MM.1S (cell line): ENCODE data around the gene EIF1AX.

Experiments
- CTCF ChIP-seq: fragments of 300-600 bp; sonication (generic); IDR thresholded peaks from 2 replicates; pipeline ENCODE4 v1.5.1; 2016; ENCODE audit warnings: antibody characterized with exemption, low read length, mixed read lengths
- EZH2 ChIP-seq: fragments of 300-600 bp; sonication (generic); optimal IDR thresholded peaks from 2 replicates; pipeline ENCODE3; 2017; ENCODE audit warnings: low read depth, mild to moderate bottlenecking, antibody characterized with exemption, low read length, mixed read lengths

GRCh38 chrX:20171887-20172286, 30.2 kb upstream of the EIF1AX start:
- TF ChIP-seq CTCF, result no peak
- no peak for TF ChIP-seq EZH2
